OCI-LY1 (cell line): ENCODE data around the gene SLC35G2.
A peak's percentile ranks its signal among the peaks of the same experiment; 100 is the strongest.

Source experiments
- H2AFZ ChIP-seq: fragments of 200-600 bp; sonication (generic), shearing (Covaris generic); 2 replicates; pipeline ENCODE4 v1.6.0; 2014; ENCODE audit warnings: antibody characterized with exemption, mild to moderate bottlenecking, low read length
- H3F3A ChIP-seq: fragments of 200-600 bp; sonication (generic), shearing (Covaris generic); 2 replicates; pipeline ENCODE4 v1.6.0; 2014; ENCODE audit warnings: mild to moderate bottlenecking, antibody characterized with exemption, low read length, moderate library complexity; ENCODE audit not compliant: insufficient read depth
- H3K27ac ChIP-seq: fragments of 200-600 bp; sonication (generic); 2 replicates; pipeline ENCODE4 v1.5.1; 2014; ENCODE audit warnings: low read length, mixed run types, mild to moderate bottlenecking, low read depth; ENCODE audit not compliant: poor library complexity, severe bottlenecking
- H3K27me3 ChIP-seq: fragments of 200-600 bp; sonication (generic); 2 replicates; pipeline ENCODE4 v1.6.0; 2014; ENCODE audit warnings: antibody characterized with exemption, mild to moderate bottlenecking, low read length, moderate library complexity; ENCODE audit not compliant: insufficient read depth
- H3K36me3 ChIP-seq: fragments of 200-600 bp; sonication (generic); 2 replicates; pipeline ENCODE4 v1.6.1; 2014; ENCODE audit warnings: mild to moderate bottlenecking, antibody characterized with exemption, low read length, moderate library complexity, mixed read lengths; ENCODE audit not compliant: insufficient read depth
- H3K4me1 ChIP-seq: fragments of 200-600 bp; sonication (generic); 2 replicates; pipeline ENCODE4 v1.5.1; 2014; ENCODE audit warnings: mild to moderate bottlenecking, low read length, moderate library complexity; ENCODE audit not compliant: insufficient read depth, severe bottlenecking
- H3K4me2 ChIP-seq: fragments of 200-600 bp; sonication (generic), shearing (Covaris generic); 2 replicates; pipeline ENCODE4 v1.6.1; 2014; ENCODE audit warnings: low read length
- H3K4me3 ChIP-seq: fragments of 200-600 bp; sonication (generic); 2 replicates; pipeline ENCODE4 v1.5.1; 2014; ENCODE audit warnings: low read length, low read depth, mild to moderate bottlenecking, mixed read lengths; ENCODE audit not compliant: poor library complexity, severe bottlenecking
- H3K79me2 ChIP-seq: fragments of 200-600 bp; shearing (Covaris generic); 2 replicates; pipeline ENCODE4 v1.6.1; 2016; ENCODE audit warnings: mixed run types, low read length, mixed read lengths; ENCODE audit not compliant: insufficient read depth
- H3K9ac ChIP-seq: fragments of 200-600 bp; sonication (generic), shearing (Covaris generic); 2 replicates; pipeline ENCODE4 v1.6.1; 2014; ENCODE audit warnings: mild to moderate bottlenecking, low read length, mixed read lengths
- H3K9me2 ChIP-seq: fragments of 200-600 bp; sonication (generic), shearing (Covaris generic); 2 replicates; pipeline ENCODE4 v1.6.1; 2014; ENCODE audit warnings: low read depth, mild to moderate bottlenecking, low read length, mixed read lengths
- H3K9me3 ChIP-seq: fragments of 200-600 bp; shearing (Covaris generic); 2 replicates; pipeline ENCODE4 v1.6.1; 2014; ENCODE audit warnings: low read length, mixed read lengths
- H4K20me1 ChIP-seq: fragments of 200-600 bp; sonication (generic), shearing (Covaris generic); 2 replicates; pipeline ENCODE4 v1.6.0; 2016; ENCODE audit warnings: mild to moderate bottlenecking, low read length; ENCODE audit not compliant: insufficient read depth
- CTCF ChIP-seq: fragments of 200-600 bp; sonication (generic), shearing (Covaris generic); IDR thresholded peaks from 2 replicates; pipeline ENCODE4 v1.5.1; 2017; ENCODE audit warnings: mild to moderate bottlenecking, antibody characterized with exemption, low read length, moderate library complexity, mixed read lengths
- EZH2 ChIP-seq: fragments of 200-600 bp; sonication (generic), shearing (Covaris generic); IDR thresholded peaks from 2 replicates; pipeline ENCODE4 v1.8.0; 2017; ENCODE audit warnings: borderline replicate concordance, mixed run types, mild to moderate bottlenecking, antibody characterized with exemption, low read length, moderate library complexity, mixed read lengths

Gene SLC35G2

GRCh38 chr3:136858381-136858780 is 39.5 kb downstream of the SLC35G2 start:
- H2AFZ ChIP-seq, result no peak overlapping the region
- peaks cover 20% of the 10 kb centered on the region for H3K4me1 ChIP-seq
- no peak overlapping the region for H3K27ac ChIP-seq
- H3K27me3 ChIP-seq, result no peaks in the 10 kb centered on the region
- H3K9me2 ChIP-seq, result no peaks in the 10 kb centered on the region
- H3F3A ChIP-seq, result no peaks in the 10 kb centered on the region
- no peaks in the 10 kb centered on the region for H4K20me1 ChIP-seq
- H3K36me3 ChIP-seq, result peaks cover 52% of the 10 kb centered on the region
- no peak overlapping the region for H3K9ac ChIP-seq
- peaks cover 14% of the 10 kb centered on the region for H3K9me3 ChIP-seq
- no peak overlapping the region for H3K4me3 ChIP-seq
- H3K79me2 ChIP-seq, result peaks cover 37% of the 10 kb centered on the region
- H3K4me2 ChIP-seq, result no peak overlapping the region
- no peak for TF ChIP-seq CTCF
- TF ChIP-seq EZH2, result no peak

- no peaks in the 10 kb centered on the region for H3K27me3 ChIP-seq
- no peak for TF ChIP-seq CTCF
- TF ChIP-seq EZH2, result no peak
- H3K9me2 ChIP-seq, result no peaks in the 10 kb centered on the region
- H3K9ac ChIP-seq, result peak overlapping the region; percentile 93
- H4K20me1 ChIP-seq, result no peaks in the 10 kb centered on the region
- H2AFZ ChIP-seq, result no peak overlapping the region
- no peaks in the 10 kb centered on the region for H3F3A ChIP-seq
- peaks cover 38% of the 10 kb centered on the region for H3K79me2 ChIP-seq
- H3K9me3 ChIP-seq, result peaks cover 14% of the 10 kb centered on the region
- peaks cover 34% of the 10 kb centered on the region for H3K4me1 ChIP-seq
- peak overlapping the region; percentile 84 for H3K4me3 ChIP-seq
- H3K27ac ChIP-seq, result peak overlapping the region; percentile 91
- peak overlapping the region; percentile 94 for H3K4me2 ChIP-seq
- H3K36me3 ChIP-seq, result peaks cover 39% of the 10 kb centered on the region
Observed at GRCh38 chr3:136860541-136860940, 41.6 kb downstream of the SLC35G2 start.

GRCh38 chr3:136861890-136862616 is 43.1 kb downstream of the SLC35G2 start, which contains the start of gene NCK1:
Gene NCK1, plus strand, starts transcription at chr3:136862208. Its CDS starts 65,794 bp downstream, at chr3:136928002.
- H3K36me3 ChIP-seq, result peaks cover 26% of the 10 kb centered on the region
- H3K79me2 ChIP-seq, result peaks cover 47% of the 10 kb centered on the region
- H3K4me1 ChIP-seq, result peaks cover 46% of the 10 kb centered on the region

More at GRCh38 chr3:136861890-136862616, 43.1 kb downstream of the SLC35G2 start, which contains the start of gene NCK1:
- TF ChIP-seq CTCF (peak; percentile 53), EZH2 (no peak)
- H3K27ac ChIP-seq, result peak within 1 kb of the TSS; percentile 91
- H3K4me3 ChIP-seq, result peak within 1 kb of the TSS; percentile 84
- no peaks in the 10 kb centered on the region for H4K20me1 ChIP-seq
- peak within 1 kb of the TSS; percentile 93 for H3K9ac ChIP-seq
- H2AFZ ChIP-seq, result peak within 1 kb of the TSS; percentile 45
- no peaks in the 10 kb centered on the region for H3K9me2 ChIP-seq
- peak within 1 kb of the TSS; percentile 94 for H3K4me2 ChIP-seq
- H3K9me3 ChIP-seq, result peaks cover 2% of the 10 kb centered on the region
- H3F3A ChIP-seq, result no peaks in the 10 kb centered on the region
- no peaks in the 10 kb centered on the region for H3K27me3 ChIP-seq
